Hepatocyte (in vitro differentiated cells): ENCODE results near the gene DPF3. TPM values are rescaled to one million over a fixed set of nuclear protein-coding genes. Genes with fewer than 3 reads are reported as not detected.
A peak's percentile ranks its signal among the peaks of the same experiment; 100 is the strongest.

ENCODE experiments used
- DNase-seq: peaks from one replicate; pipeline ENCODE4 v3.0.0-alpha.2; 2016; ENCODE audit warnings: low spot score
- H2AFZ ChIP-seq: fragments of 200-600 bp; sonication (generic); 2 replicates; pipeline ENCODE4 v1.6.0; 2016; ENCODE audit warnings: antibody characterized with exemption, mild to moderate bottlenecking
- H3K27ac ChIP-seq: fragments of 200-600 bp; sonication (generic); 2 replicates; pipeline ENCODE4 v1.5.1; 2016; ENCODE audit warnings: mild to moderate bottlenecking
- H3K27me3 ChIP-seq: fragments of 200-600 bp; sonication (generic); 2 replicates; pipeline ENCODE4 v1.6.1; 2016
- H3K36me3 ChIP-seq: fragments of 200-600 bp; sonication (generic); replicated peaks from 2 replicates; pipeline ENCODE4 v1.5.1; 2016; ENCODE audit warnings: low read depth; ENCODE audit not compliant: insufficient read depth
- H3K4me1 ChIP-seq: fragments of 200-600 bp; sonication (generic); 2 replicates; pipeline ENCODE4 v1.5.1; 2016; ENCODE audit warnings: mild to moderate bottlenecking, moderate library complexity; ENCODE audit not compliant: insufficient read depth
- H3K4me2 ChIP-seq: fragments of 200-600 bp; sonication (generic); 2 replicates; pipeline ENCODE4 v1.6.0; 2016
- H3K4me3 ChIP-seq: fragments of 200-600 bp; sonication (generic); 2 replicates; pipeline ENCODE4 v1.5.1; 2016; ENCODE audit warnings: mild to moderate bottlenecking
- H3K79me2 ChIP-seq: fragments of 200-600 bp; sonication (generic); 2 replicates; pipeline ENCODE4 v1.6.0; 2017; ENCODE audit warnings: mild to moderate bottlenecking
- H3K9me2 ChIP-seq: fragments of 200-600 bp; sonication (generic); replicated peaks from 2 replicates; pipeline ENCODE4 v1.6.0; 2017; ENCODE audit warnings: mild to moderate bottlenecking; ENCODE audit not compliant: insufficient read depth
- H3K9me3 ChIP-seq: fragments of 200-600 bp; sonication (generic); 2 replicates; pipeline ENCODE4 v1.5.1; 2016; ENCODE audit warnings: low read depth, mild to moderate bottlenecking
- H4K20me1 ChIP-seq: fragments of 200-600 bp; sonication (generic); 2 replicates; pipeline ENCODE4 v1.6.0; 2016; ENCODE audit warnings: mild to moderate bottlenecking; ENCODE audit not compliant: insufficient read depth, poor library complexity, severe bottlenecking
- EZH2 ChIP-seq: fragments of 200-600 bp; sonication (generic); IDR thresholded peaks from 2 replicates; pipeline ENCODE4 v1.6.1; 2016; ENCODE audit warnings: antibody characterized with exemption, mild to moderate bottlenecking, borderline replicate concordance
- EZH2phosphoT487 ChIP-seq: fragments of 200-600 bp; sonication (generic); IDR thresholded peaks from one replicate; pipeline ENCODE4 v1.6.1; 2018; ENCODE audit warnings: antibody characterized with exemption, mild to moderate bottlenecking, low read depth, moderate library complexity; ENCODE audit not compliant: unreplicated experiment, severe bottlenecking
- WGBS: methylation state at CpG from one replicate; pipeline ENCODE4 v1.1.6; 2016; ENCODE audit warnings: low lambda C conversion rate; ENCODE audit errors: missing lambda C conversion rate; 5-methylcytosine and 5-hydroxymethylcytosine counted together
- polyA plus RNA-seq: library from polyadenylated mRNA; unstranded; fragments of >200 nt; fragmentation: Nextera tagmentation; extraction: Ambion mirVana; gene quantifications from 2 replicates; pipeline ENCODE4 v1.2.1, GENCODE V29; 2016
- total RNA-seq: library from RNA; depleted of rRNA; stranded (reverse); fragments of >200 nt; gene quantifications from 2 replicates; pipeline ENCODE4 v1.2.3, GENCODE V29; 2014
- TF ChIP-seq, protein P1 (sequence below): fragments of 200-600 bp; sonication (generic); IDR thresholded peaks from 2 replicates; pipeline ENCODE4 v1.5.1; 2016; ENCODE audit warnings: antibody characterized with exemption, mild to moderate bottlenecking; ENCODE audit not compliant: poor library complexity

Gene DPF3
- total and polyA plus RNA-seq, 2 experiments from 2014 or later: 0.21 to 0.47 TPM

DNA sequence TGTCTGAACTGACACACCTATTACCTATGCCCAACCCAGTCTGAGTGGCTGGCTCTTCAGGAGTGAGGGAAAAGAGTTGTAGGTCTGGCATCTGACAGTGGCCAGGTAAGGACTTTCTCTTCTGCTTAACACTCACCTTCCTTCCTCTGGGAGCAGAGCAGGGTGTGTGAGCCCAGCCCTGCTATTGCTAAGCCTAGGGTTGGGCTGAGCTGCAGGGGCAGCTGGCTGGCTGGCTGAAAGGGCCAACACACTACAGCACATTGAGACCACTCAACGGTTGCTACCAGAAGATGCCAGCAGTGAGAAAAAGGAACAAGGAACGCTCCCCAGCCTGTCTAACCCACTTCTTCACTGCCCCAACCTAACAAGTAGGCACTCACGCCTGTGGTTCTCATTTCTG is 201.2 kb downstream of the DPF3 start:
- peak; percentile 30 for DNase-seq
- no peaks in the 10 kb centered on the region for H3K9me2 ChIP-seq
- WGBS: 35% methylated on average over 3 of the region's 3 CpGs
- no peaks in the 10 kb centered on the region for H3K4me1 ChIP-seq
- H3K27me3 ChIP-seq: no peaks in the 10 kb centered on the region
- no peak overlapping the region for H3K4me3 ChIP-seq
- TF ChIP-seq, protein P1, sequence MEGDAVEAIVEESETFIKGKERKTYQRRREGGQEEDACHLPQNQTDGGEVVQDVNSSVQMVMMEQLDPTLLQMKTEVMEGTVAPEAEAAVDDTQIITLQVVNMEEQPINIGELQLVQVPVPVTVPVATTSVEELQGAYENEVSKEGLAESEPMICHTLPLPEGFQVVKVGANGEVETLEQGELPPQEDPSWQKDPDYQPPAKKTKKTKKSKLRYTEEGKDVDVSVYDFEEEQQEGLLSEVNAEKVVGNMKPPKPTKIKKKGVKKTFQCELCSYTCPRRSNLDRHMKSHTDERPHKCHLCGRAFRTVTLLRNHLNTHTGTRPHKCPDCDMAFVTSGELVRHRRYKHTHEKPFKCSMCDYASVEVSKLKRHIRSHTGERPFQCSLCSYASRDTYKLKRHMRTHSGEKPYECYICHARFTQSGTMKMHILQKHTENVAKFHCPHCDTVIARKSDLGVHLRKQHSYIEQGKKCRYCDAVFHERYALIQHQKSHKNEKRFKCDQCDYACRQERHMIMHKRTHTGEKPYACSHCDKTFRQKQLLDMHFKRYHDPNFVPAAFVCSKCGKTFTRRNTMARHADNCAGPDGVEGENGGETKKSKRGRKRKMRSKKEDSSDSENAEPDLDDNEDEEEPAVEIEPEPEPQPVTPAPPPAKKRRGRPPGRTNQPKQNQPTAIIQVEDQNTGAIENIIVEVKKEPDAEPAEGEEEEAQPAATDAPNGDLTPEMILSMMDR: no peak
- TF ChIP-seq EZH2phosphoT487 (no peak), EZH2 (no peak)
- H3K79me2 ChIP-seq: no peaks in the 10 kb centered on the region
- H4K20me1 ChIP-seq: no peaks in the 10 kb centered on the region
- no peak overlapping the region for H3K27ac ChIP-seq
- no peaks in the 10 kb centered on the region for H3K9me3 ChIP-seq
- H2AFZ ChIP-seq: no peak overlapping the region
- H3K4me2 ChIP-seq: no peak overlapping the region
- H3K36me3 ChIP-seq: no peaks in the 10 kb centered on the region

DNA sequence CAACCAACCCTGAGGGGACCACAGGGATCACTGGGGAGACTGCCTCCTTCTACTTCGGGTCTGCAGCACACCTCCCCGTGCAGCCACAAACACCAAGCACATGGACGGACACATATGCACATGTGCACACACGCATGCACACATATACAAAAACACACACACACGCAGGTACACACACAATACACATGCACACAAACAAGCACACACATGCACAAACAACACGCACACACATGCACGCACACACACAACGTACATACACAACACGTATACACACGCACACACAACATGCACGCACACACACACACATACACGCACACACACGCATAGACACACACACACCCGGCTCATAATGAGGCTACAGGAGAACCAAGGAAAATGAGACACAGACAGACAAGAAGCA is 203.6 kb downstream of the DPF3 start:
- no peaks in the 10 kb centered on the region for H3K79me2 ChIP-seq
- H4K20me1 ChIP-seq: no peaks in the 10 kb centered on the region
- 87% methylated on average over 14 of the region's 14 CpGs for WGBS

DNA sequence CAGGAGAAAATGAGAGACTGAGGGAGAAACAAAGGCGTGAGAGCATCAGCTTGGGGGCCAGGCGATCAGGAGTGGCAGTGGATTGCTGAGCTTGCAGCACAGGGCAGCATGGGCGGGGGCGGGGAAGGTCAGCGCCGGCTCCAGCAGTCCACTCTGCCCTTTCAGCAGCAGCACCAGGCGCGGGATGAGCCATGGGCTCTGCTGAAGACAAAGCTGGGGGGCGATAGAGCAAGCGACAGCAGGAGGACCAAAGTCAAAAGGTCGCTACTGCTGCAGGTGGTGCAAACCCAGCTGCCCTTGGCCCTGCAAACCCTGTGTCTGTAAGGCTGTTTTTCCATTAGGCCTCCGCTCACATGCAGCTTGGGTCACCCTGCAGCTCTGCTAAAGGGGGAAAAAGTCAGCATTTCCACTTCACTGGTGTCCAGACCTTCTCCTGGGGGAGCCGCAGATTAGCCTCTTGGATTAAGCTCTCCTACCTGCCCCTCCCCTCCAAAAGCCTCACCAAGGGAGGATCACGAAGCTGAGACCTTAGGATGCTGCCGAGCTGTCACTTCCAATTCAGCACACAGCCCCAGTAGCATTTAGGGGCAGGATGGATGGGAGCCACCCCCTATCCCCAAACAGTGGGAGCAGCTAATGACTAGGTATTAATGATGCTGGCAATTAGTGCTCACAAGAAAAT is 204.8 kb downstream of the DPF3 start:
- WGBS: 73% methylated on average over 14 of the region's 15 CpGs
- H3K9me2 ChIP-seq: no peaks in the 10 kb centered on the region
- H3K27me3 ChIP-seq: no peaks in the 10 kb centered on the region
- no peaks in the 10 kb centered on the region for H3K79me2 ChIP-seq
- H3K4me3 ChIP-seq: no peak overlapping the region
- H2AFZ ChIP-seq: no peak overlapping the region
- H3K4me1 ChIP-seq: no peaks in the 10 kb centered on the region
- no peaks in the 10 kb centered on the region for H3K36me3 ChIP-seq
- H3K4me2 ChIP-seq: no peak overlapping the region
- no peaks in the 10 kb centered on the region for H3K9me3 ChIP-seq
- TF ChIP-seq, protein P1: no peak
- no peak for TF ChIP-seq EZH2
- no peak overlapping the region for H3K27ac ChIP-seq
- no peaks in the 10 kb centered on the region for H4K20me1 ChIP-seq
- no peak for DNase-seq

More for the DNA sequence above, 203.6 kb downstream of the DPF3 start:
- DNase-seq: no peak
- Histone ChIP-seq H3K27ac (no peak overlapping the region), H3K4me2 (no peak overlapping the region), H3K4me1 (no peaks in the 10 kb centered on the region), H3K4me3 (no peak overlapping the region), H3K9me2 (no peaks in the 10 kb centered on the region), H3K27me3 (no peaks in the 10 kb centered on the region), H2AFZ (no peak overlapping the region), H3K9me3 (no peaks in the 10 kb centered on the region), H3K36me3 (no peaks in the 10 kb centered on the region)
- TF ChIP-seq, protein P1: no peak
- TF ChIP-seq EZH2phosphoT487: no peak
- TF ChIP-seq EZH2: no peak

DNA sequence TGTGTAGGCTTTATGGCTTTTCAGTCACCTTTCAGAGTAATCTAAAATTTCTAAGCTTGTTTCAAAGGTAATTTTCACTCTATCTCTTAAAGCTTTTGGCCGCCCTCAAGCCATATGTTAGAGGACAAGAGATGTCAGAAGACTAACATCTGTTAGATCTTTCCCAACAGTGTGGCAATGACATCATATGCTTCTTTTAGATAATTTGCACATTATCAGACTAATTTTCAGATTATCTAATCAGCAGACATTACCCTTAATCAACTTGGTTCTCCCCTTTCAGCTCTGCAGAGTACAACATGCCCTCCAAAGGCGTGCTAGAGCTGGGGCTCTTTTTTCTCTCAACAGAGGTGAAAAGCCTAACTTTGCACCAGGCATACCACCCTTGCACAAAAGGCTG is 207.1 kb downstream of the DPF3 start:
- no peaks in the 10 kb centered on the region for H3K9me3 ChIP-seq
- 77% methylated on average over 2 of the region's 2 CpGs for WGBS

More for the DNA sequence above, 207.1 kb downstream of the DPF3 start:
- Histone ChIP-seq H3K9me2 (no peaks in the 10 kb centered on the region), H3K4me1 (no peaks in the 10 kb centered on the region), H3K27me3 (no peaks in the 10 kb centered on the region), H3K27ac (no peak overlapping the region), H3K79me2 (no peaks in the 10 kb centered on the region), H2AFZ (no peak overlapping the region), H3K4me2 (no peak overlapping the region), H3K36me3 (no peaks in the 10 kb centered on the region), H3K4me3 (no peak overlapping the region), H4K20me1 (no peaks in the 10 kb centered on the region)
- DNase-seq: no peak
- no peak for TF ChIP-seq EZH2phosphoT487
- TF ChIP-seq, protein P1: no peak
- no peak for TF ChIP-seq EZH2
